Activated CD8-positive, alpha-beta memory T cell treated with anti-CD3 and anti-CD28 coated beads, Interleukin-2, amount 50 U/mL, for 24 hours (primary cell): Measurements from ENCODE around the gene EPHA2.
"Not testable (repeated sequence)": the region's sequence is repeated elsewhere in the genome, so short reads cannot be mapped to it uniquely, and the experiment has no call there.

Experiments used
- DNase-seq: peaks from one replicate; pipeline ENCODE4 v3.0.0-alpha.2; 2020; ENCODE audit errors: extremely low read depth

The EPHA2 gene

DNA sequence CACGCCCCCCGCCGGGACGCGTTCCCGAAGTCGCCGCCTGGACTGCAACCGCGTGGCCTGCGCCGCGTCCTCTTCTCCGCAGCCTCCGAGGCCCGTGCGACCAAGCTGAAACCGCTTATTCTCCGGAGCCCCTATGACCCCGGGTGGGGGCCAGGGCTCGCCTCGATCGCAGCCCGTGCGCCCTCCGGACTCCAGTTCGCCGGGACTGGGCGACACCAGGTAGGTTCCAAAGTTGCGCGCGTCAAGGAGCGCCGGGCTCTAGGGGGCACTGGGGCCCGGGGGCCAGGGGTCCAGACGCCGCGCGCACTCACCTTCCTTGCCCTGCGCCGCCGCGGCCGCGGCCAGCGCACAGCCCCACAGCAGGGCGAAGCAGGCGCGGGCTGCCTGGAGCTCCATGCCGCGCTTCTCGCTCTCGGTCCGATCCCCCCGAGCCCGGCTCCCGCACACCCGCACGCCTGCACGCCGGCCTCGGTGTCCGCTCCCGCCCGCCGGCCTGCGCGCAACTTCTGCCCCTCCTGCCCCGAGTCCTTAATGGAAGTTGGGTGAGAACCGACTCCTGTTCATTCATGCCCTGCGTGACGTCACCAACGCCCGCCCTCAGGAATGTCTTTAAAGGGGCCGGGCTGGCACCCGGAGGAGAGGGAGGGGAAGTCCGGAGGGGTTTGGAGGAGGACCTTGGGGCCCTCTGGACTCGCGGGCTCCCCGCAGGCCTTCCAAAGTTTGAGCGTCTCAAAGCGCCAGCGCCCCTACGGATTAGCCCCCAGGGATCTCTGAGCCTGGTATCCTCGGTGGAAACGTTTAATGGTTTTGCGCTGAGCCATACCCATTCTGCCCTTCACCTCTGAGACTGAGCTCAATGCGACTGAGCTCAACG, at the start of gene EPHA2:
Gene EPHA2, minus strand, starts transcription at position 533 of the 874 bp plus-strand sequence. Its CDS starts 137 bp downstream, at position 396.
- DNase-seq = no peak

DNA sequence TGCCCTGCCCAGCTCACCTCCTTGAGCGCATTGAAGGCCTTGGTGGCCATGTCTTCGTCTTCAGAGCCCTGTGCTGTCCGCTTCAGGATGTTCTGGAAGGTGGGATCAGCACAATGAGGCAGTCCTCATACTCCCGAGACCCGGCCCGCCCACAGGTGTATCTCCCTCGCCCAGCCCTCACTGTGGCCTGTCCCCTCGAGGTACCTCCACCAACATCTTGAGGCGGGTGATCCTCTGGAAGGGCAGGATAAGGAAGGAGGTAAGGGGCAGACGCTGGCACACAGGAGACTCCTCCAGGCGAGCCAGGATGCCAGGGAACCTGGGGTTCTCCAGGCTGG, 49.4 kb upstream of the EPHA2 start:
- DNase-seq = no peak

DNA sequence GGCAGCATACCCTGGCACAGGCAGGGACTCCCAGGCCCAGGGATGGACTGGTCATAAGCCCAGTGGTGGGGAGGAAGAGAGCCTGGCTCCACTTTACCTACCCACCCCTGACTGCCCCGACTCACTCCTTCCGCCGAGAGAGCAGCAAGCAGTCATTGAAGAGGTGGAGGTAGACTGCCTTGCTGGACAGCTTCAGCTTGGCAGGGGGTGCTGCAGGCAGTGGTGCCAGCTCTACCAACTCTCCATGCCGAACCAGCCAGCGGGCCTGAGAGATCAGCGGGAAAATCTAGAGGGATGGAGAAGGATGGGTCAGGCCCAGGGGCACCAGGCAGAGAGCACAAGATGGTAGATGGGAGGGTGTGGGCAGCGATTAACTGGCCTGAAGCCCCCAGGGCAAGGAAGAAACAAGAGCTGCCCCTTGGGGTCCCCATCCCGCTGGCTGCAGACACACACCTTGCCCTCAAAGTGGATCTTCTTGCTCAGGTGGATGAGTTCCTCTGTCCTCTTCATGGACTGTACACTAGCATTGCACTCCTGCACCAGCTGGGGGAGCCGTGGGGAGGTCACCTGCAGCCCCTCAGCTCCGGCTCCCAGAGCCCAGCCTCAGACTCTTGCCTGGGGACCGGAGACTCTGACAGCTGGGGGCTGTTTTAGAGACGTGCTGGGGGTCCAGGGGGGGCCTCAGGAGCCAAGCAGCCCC, 48.9 kb upstream of the EPHA2 start:
- no peak for DNase-seq

- DNase-seq = no peak
These were observed 48.3 kb upstream of the EPHA2 start for GRCh38 chr1:16204216-16204615.

DNA sequence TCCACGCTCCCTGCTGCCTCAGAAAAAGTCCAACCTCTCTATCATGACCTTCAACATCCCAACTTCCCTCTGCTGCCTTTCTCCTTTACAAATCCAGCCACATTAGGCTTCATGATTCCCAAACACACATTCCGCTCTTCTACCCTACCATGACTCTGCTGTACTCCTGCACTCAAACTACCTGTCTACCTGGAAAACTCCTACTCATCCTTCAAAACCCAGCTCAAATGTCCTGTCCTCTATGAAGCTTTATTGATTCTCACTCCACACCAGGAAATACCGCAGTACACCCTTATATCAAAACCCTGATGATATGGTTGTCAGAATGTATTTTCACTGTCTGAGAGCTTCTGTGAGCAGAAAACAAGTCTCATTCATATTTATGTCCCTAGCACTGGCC, 47.7 kb upstream of the EPHA2 start:
- DNase-seq = no peak

DNA sequence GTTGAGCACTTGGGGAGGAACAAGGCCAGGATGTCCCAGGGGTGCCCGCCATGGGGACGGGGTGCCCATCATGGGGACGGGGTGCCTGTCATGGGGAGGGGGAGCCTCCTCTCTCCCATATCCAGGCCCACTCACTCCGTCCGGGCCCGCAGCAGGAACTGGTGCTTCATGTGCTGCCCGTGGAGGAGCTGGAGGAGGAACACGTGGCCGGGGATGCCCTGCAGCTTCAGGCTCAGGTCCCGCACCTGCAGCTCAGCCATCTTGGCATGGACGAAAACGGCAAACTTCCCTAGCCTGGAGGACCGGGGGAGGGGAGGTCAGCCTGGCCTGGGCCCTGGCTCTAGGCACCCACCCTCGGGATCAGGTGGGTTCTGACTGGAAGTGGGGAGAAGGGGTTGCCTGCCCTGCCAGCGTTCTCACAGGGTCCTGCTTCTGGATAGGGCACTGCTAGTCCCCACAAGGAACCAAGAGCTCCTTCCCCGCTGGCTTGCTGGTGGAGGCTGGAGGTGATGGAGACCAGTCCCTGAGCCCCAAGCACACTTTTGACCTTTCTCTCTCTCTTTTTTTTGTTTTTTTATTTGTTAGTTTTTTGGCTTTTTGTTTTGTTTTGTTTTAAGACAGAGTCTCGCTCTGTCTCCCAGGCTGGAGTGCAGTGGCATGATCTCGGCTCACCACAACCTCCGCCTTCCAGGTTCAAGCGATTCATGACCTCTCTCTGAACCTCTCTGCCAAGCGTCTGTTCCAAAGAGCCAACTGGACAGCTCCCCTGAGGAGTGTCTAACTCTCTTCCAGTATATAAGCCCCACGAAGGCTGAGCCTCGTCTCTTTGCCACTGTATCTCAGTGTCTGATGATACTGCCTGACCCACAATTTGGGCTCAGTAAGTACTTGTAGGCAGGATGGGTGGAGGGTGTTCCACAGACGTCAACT, 46.7 kb upstream of the EPHA2 start:
- DNase-seq = no peak

- DNase-seq = no peak
These were observed 43.8 kb upstream of the EPHA2 start for GRCh38 chr1:16199700-16200099.

DNA sequence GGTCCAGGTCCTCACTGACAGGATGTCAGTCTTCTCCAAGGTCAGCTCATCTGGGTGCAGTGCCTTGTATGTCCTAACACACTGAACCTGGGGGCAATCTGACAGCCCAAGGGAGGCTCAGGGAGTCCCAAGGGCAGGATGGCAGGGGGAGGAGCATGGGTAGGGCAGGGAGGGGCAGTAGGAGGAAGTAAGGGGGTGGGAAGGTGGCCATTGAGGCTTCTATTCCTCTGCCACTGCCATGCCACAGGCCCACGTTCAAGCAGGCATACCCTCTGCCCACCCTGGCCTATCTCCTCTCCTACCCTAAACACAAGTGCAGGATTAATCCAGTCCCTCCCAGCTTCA, 43.3 kb upstream of the EPHA2 start:
- no peak for DNase-seq

DNA sequence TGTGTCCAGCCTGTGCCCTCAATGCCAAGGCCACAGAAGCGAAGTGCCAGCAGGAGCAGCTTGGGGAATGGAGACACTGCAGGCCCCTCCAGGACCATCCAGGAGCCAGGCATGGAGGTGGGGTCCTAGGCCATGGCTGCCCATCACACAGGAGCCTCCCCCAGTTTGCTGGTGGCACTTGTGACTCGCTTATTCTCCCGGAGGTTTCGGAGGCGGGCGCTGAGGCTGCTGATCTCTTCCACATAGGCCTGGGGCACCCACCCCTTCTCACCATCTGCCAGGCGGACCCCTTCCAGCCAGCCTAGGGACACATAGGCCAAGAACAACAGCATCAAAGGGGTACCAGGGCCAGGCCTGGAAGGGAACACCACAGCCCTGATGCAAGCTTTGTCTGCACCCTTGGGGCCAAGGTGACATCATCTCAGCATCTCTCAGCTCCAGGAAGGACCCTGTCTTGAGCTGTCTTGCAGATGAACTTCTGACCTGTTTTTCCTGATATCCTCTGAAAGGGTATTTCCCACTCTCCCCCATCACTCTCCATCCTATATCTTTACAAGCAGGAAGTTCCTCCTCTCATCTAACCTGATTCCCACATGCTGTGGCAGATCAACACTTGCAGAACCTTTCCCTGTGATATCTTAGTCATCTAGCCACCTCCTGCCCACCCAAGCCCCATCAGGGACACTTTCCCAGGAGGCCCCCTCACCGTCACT, 42.7 kb upstream of the EPHA2 start:
- no peak for DNase-seq

GRCh38 chr1:16196874-16197273, 41.0 kb upstream of the EPHA2 start:
- DNase-seq = no peak

- not testable (repeated sequence) for DNase-seq
These were observed 40.3 kb upstream of the EPHA2 start for GRCh38 chr1:16196139-16196538.

GRCh38 chr1:16195518-16195905, 39.6 kb upstream of the EPHA2 start:
- DNase-seq = no peak

DNA sequence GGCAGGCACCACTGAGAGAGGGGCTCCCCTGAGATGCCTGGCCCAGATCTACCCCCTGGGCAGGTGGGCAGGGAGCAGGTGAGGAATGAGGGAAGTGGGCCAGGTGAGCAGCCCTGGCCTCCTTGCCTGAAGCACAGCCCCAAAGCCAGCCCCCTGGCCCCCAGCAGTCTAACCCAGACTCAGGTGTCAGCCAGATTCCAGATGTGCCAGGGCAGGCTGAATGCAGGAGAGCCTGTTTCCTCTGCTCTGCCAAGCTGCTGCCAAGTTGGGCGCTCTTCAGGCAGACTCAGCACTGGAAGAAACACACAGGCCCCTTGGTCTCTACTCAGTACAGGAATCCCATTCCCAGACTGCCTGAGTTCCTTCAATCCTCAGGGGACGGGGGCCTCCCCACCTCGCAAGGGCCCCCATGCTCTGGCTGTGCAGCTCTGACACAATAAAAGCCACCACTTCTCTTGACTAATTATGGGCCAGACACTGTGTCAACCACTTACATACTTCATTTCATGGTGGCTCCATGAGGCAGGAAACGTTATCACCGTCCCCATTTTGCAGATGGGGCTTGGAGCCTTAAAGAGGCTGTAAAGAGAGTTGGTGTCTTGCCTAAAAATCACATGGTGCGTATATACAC, 36.2 kb upstream of the EPHA2 start:
- DNase-seq = no peak

- no peak for DNase-seq
These were observed 35.4 kb upstream of the EPHA2 start for GRCh38 chr1:16191309-16191708.

- no peak for DNase-seq
These were observed 34.2 kb upstream of the EPHA2 start for GRCh38 chr1:16189921-16190621.

DNA sequence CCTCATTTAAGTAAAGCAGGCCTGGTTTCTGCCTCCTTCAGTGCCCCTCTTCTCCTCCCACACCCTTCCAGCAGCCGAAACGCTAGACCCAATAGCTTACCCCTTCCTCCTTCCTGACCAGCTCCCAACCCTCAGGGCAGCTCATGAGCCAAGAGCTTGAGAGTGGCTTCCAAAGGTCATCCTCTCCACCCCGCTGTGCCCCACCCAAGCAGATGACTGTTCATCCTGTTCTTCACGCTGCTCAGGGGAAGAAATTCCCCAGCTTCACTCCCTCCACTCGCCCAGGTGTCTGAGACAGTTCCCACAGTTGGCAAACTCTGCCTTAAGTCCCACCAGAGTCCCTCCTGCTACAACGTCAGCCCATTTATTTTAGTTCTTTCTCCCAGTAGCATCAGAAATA, 33.1 kb upstream of the EPHA2 start:
- DNase-seq = no peak

GRCh38 chr1:16187748-16188401, 32.0 kb upstream of the EPHA2 start:
- peak; percentile 39 for DNase-seq

DNA sequence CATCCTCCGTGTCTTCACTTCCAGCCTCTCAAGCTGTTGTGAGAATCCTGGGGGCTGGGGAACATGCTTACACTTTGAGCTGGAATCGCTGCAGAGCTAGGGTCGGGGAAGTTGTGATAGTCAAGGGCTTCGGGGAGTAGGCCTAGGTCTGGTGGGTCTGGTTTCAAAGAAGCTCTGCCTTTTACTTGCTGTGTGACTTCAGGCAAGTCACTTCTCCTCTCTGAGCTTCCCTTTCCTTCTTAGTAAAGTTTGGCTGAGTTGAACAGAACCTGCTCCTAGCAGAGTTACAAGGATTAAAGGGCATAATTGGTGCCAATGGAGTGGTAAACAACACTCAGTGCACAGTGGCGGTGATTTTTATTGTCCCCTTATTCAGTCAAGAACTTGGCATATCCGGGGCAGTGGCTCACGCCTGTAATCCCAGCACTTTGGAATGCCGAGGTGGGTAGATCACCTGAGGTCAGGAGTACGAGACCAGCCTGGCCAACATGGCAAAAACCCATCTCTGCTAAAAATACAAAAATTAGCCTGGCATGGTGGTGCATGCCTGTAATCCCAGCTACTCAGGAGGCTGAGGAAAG, 30.9 kb upstream of the EPHA2 start:
- DNase-seq = no peak

GRCh38 chr1:16184557-16185303, 28.9 kb upstream of the EPHA2 start:
- DNase-seq = no peak
